GM12864 (cell line): ENCODE data around the gene GRAMD2B.
"Not testable (repeated sequence)": the region's sequence is repeated elsewhere in the genome, so short reads cannot be mapped to it uniquely, and the experiment has no call there.

ENCODE experiments used
- DNase-seq: peaks from one replicate; pipeline ENCODE4 v3.0.0-alpha.2; 2011; ENCODE audit warnings: low read depth
- H3K4me3 ChIP-seq: 2 replicates; pipeline ENCODE4 v1.5.1; 2011; ENCODE audit warnings: mild to moderate bottlenecking, low read depth, low read length, control low read depth
- TF ChIP-seq, protein P1 (sequence below): IDR thresholded peaks from 2 replicates; pipeline ENCODE4 v1.5.1; 2011; ENCODE audit warnings: low read depth, mild to moderate bottlenecking, moderate library complexity, low read length, control low read depth, inconsistent platforms; ENCODE audit errors: missing control alignments

GRAMD2B gene

GRCh38 chr5:126395198-126395597 lies 28.0 kb upstream of the GRAMD2B start:
- H3K4me3 ChIP-seq: no peak overlapping the region
- DNase-seq: no peak
- TF ChIP-seq, protein P1, sequence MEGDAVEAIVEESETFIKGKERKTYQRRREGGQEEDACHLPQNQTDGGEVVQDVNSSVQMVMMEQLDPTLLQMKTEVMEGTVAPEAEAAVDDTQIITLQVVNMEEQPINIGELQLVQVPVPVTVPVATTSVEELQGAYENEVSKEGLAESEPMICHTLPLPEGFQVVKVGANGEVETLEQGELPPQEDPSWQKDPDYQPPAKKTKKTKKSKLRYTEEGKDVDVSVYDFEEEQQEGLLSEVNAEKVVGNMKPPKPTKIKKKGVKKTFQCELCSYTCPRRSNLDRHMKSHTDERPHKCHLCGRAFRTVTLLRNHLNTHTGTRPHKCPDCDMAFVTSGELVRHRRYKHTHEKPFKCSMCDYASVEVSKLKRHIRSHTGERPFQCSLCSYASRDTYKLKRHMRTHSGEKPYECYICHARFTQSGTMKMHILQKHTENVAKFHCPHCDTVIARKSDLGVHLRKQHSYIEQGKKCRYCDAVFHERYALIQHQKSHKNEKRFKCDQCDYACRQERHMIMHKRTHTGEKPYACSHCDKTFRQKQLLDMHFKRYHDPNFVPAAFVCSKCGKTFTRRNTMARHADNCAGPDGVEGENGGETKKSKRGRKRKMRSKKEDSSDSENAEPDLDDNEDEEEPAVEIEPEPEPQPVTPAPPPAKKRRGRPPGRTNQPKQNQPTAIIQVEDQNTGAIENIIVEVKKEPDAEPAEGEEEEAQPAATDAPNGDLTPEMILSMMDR: no peak

DNA sequence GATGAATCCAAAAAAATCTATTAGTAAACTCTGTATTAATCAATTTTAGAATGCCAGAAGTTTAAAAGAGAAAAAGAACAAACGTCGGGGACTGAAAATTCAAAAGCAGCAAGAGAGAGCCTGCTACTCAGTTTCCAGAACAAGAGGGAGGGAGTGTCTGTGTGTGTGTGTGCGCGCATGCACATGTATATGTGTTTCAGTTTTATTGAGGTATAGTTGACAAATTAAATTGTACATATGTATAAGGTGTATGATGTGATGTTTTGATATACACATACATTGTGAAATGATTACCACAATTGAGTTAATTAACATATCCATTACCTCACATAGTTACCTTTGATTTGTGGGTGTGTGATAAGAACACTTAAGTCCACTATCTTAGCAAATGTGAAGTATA lies 27.6 kb upstream of the GRAMD2B start:
- no peak overlapping the region for H3K4me3 ChIP-seq
- TF ChIP-seq, protein P1: no peak
- no peak for DNase-seq

DNA sequence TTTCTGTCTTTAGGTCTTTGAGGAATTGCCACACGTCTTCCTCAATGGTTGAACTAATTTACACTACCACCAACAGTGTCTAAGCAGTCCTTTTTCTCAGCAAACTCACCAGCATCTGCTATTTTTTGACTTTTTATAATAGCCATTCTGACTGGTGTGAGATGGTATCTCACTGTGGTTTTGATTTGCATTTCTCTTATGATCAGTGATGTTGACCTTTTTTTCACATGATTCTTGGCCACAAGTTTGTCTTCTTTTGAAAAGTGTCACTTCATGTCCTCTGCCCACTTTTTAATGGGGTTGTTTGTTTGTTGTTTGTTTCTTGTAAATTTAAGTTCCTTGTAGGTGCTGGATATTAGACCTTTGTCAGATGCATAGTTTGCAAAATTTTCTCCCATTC lies 26.5 kb upstream of the GRAMD2B start:
- not testable (repeated sequence) for H3K4me3 ChIP-seq, DNase-seq

DNA sequence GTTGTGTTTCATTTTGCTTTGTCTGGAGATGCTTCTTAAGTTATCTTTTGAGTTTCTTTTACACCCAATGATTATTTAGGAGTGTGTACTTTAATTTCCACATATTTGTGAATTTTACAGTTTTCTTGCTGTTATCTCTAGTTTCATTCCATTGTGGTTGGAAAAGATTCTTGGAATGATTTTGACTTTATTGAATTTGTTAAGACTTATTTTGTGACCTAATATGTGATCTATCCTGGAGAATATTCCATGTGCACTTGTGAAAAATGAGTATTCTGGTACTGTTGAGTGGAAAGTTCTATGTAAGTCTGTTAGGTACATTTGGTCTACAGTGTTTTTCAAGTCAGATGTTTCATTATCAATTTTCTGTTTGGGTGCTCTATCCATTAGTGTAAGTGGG lies 24.4 kb upstream of the GRAMD2B start:
- TF ChIP-seq, protein P1: no peak
- DNase-seq: no peak
- no peak overlapping the region for H3K4me3 ChIP-seq

- DNase-seq: no peak
- TF ChIP-seq, protein P1: no peak
- no peak overlapping the region for H3K4me3 ChIP-seq
Measured at GRCh38 chr5:126400621-126401251, 22.5 kb upstream of the GRAMD2B start.

GRCh38 chr5:126402621-126403555 lies 20.3 kb upstream of the GRAMD2B start:
- TF ChIP-seq, protein P1: no peak
- H3K4me3 ChIP-seq: no peak overlapping the region
- no peak for DNase-seq

DNA sequence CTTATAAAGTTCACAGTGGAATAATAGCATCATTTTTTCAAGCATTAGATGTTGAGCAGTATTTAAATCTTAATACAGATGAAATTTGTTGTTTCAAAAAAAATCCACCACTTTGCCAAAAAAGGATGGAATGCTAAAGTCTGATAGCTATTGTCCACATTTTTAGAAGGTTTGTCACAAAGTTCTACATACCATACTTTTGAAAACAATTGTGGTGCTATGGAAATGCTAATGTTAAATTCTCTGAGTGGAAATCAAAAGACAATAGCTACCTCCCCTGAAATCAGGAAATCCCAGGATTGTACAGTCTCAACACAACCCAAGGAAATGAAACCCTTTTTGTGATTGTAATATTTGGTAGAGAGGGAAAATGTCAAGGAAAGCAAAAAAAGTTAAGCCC lies 19.3 kb upstream of the GRAMD2B start:
- no peak overlapping the region for H3K4me3 ChIP-seq
- DNase-seq: no peak
- TF ChIP-seq, protein P1: no peak
